K562 (cell line): ENCODE data around the gene NBEAL2. TPM values are rescaled to one million over a fixed set of nuclear protein-coding genes. Genes with fewer than 3 reads are reported as not detected.

ENCODE experiments used
- ATAC-seq: fragments of 200-7000 bp; cut with Tn5 transposase; 3 replicates; pipeline ENCODE4 v1.9.1; 2020; ENCODE audit warnings: moderate library complexity
- BruUV-seq: library from RNA; stranded (reverse); fragments of 400-500 nt; replicated peaks from 2 replicates; lab custom pipeline; 2021; lab: Mats Ljungman, UMichigan
- CTCF ChIA-PET: fragments of 300-600 bp; formaldehyde crosslinking; extraction: SDS; loops from one replicate; lab custom pipeline; 2021; ENCODE audit warnings: low intra/inter-chr PET ratio; lab: Yijun Ruan, JAX
- POLR2A ChIA-PET: fragments of 300-600, 350-650 bp; sonication (Branson Sonifier 250); formaldehyde crosslinking; extraction: SDS; loops from one replicate; lab custom pipeline; 2021; ENCODE audit warnings: antibody characterized with exemption, inconsistent platforms; lab: Yijun Ruan, JAX
- DNase-seq, 4 experiments: peaks; one replicate each; pipeline versions ENCODE4 v3.0.0 to v3.0.0-alpha.2; 2011 to 2018; ENCODE audit warnings: low spot score in 3 of 4, mixed read lengths in 3 of 4; ENCODE audit errors: extremely low read depth in 1 of 4
- FAIRE-seq: peaks from 2 replicates; lab custom pipeline; 2011; peaks lifted over from hg19 to GRCh38; lab: Jason Lieb, UNC
- H2AFZ ChIP-seq: 2 replicates; pipeline ENCODE4 v1.6.0; 2011; ENCODE audit warnings: low read depth, low read length, control low read depth, inconsistent platforms
- H3K27ac ChIP-seq: fragments of 200-600 bp; 3 replicates; pipeline ENCODE4 v1.8.0; 2011; ENCODE audit warnings: low read depth, mild to moderate bottlenecking, control low read depth, inconsistent platforms, low read length, moderate library complexity, mixed read lengths; ENCODE audit errors: extremely low read depth
- H3K27me3 ChIP-seq, 2 experiments: fragments of 300-600 bp in 1 of 2; 2 replicates in 1 of 2; 3 replicates in 1 of 2; pipeline versions ENCODE4 v1.6.0 to v1.8.0; 2011; ENCODE audit warnings: inconsistent platforms in 2 of 2, low read length in 2 of 2, mild to moderate bottlenecking in 1 of 2, mixed read lengths in 1 of 2, moderate library complexity in 1 of 2; ENCODE audit not compliant: control insufficient read depth in 2 of 2, insufficient read depth in 2 of 2
- H3K36me3 ChIP-seq: fragments of 300-600 bp; 3 replicates; pipeline ENCODE4 v1.8.0; 2011; ENCODE audit warnings: mild to moderate bottlenecking, low read length, inconsistent platforms; ENCODE audit not compliant: control insufficient read depth, insufficient read depth
- H3K4me1 ChIP-seq, 2 experiments: fragments of 200-600 bp in 1 of 2; replicated peaks in 1 of 2; 2 replicates in 1 of 2; 3 replicates in 1 of 2; pipeline versions ENCODE4 v1.5.1 to v1.8.0; 2011; ENCODE audit warnings: inconsistent platforms in 2 of 2, low read length in 2 of 2, mild to moderate bottlenecking in 1 of 2, mixed read lengths in 1 of 2, moderate library complexity in 1 of 2; ENCODE audit not compliant: control insufficient read depth in 2 of 2, insufficient read depth in 2 of 2
- H3K4me2 ChIP-seq: 2 replicates; pipeline ENCODE4 v1.6.1; 2011; ENCODE audit warnings: low read length, control low read depth, inconsistent platforms, mixed read lengths; ENCODE audit not compliant: insufficient read depth
- H3K4me3 ChIP-seq: fragments of 200-600 bp; sonication (generic), shearing (Covaris generic); 2 replicates; pipeline ENCODE4 v1.5.1; 2016; ENCODE audit warnings: control low read depth, inconsistent platforms
- H3K79me2 ChIP-seq: fragments of 200-600 bp; 3 replicates; pipeline ENCODE4 v1.8.0; 2011; ENCODE audit warnings: low read length, inconsistent platforms; ENCODE audit not compliant: control insufficient read depth, insufficient read depth
- H3K9ac ChIP-seq, 2 experiments: 2 replicates each; pipeline versions ENCODE4 v1.6.0 to v1.6.1; 2011; ENCODE audit warnings: low read depth in 2 of 2, low read length in 2 of 2, control low read depth in 1 of 2, inconsistent platforms in 1 of 2, mild to moderate bottlenecking in 1 of 2, mixed read lengths in 1 of 2; ENCODE audit not compliant: insufficient read depth in 1 of 2
- H3K9me1 ChIP-seq: one replicate; pipeline ENCODE4 v1.6.0; 2011; ENCODE audit warnings: inconsistent platforms, mild to moderate bottlenecking, low read length, moderate library complexity; ENCODE audit not compliant: control insufficient read depth, insufficient read depth
- H3K9me3 ChIP-seq: replicated peaks from 2 replicates; pipeline ENCODE4 v1.5.1; 2011; ENCODE audit warnings: low read depth, low read length, inconsistent platforms; ENCODE audit not compliant: control insufficient read depth, insufficient read depth
- H4K20me1 ChIP-seq: replicated peaks from 2 replicates; pipeline ENCODE4 v1.6.1; 2011; ENCODE audit warnings: low read length, inconsistent platforms, mixed read lengths; ENCODE audit not compliant: control insufficient read depth, insufficient read depth
- ATF7 ChIP-seq: fragments of 450-650 bp; IDR thresholded peaks from 2 replicates; pipeline ENCODE4 v1.7.1; 2014; ENCODE audit warnings: mild to moderate bottlenecking, moderate library complexity
- DNMT1 ChIP-seq: fragments of 450-650 bp; IDR thresholded peaks from 2 replicates; pipeline ENCODE4 v1.6.1; 2016; ENCODE audit warnings: antibody characterized with exemption, mild to moderate bottlenecking
- ESRRA ChIP-seq: fragments of 450-650 bp; IDR thresholded peaks from 2 replicates; pipeline ENCODE4 v1.6.1; 2014; ENCODE audit warnings: low read depth, mild to moderate bottlenecking, moderate library complexity, borderline replicate concordance
- GABPB1 ChIP-seq: sonication (generic); formaldehyde crosslinking; IDR thresholded peaks from 2 replicates; pipeline ENCODE4 v1.8.0; 2022; ENCODE audit warnings: mild to moderate bottlenecking, missing genetic modification reagents
- GABPB2 ChIP-seq: fragments of 250-450 bp; sonication (Bioruptor Pico); conservative IDR thresholded peaks from 2 replicates; pipeline ENCODE4 v1.5.1; 2021; ENCODE audit warnings: mild to moderate bottlenecking
- HIVEP1 ChIP-seq: fragments of 250-450 bp; sonication (Bioruptor Pico); IDR thresholded peaks from 2 replicates; pipeline ENCODE4 v1.4.0; 2020; ENCODE audit warnings: mild to moderate bottlenecking
- KDM2B ChIP-seq: fragments of 250-450 bp; sonication (Bioruptor Pico); IDR thresholded peaks from 2 replicates; pipeline ENCODE4 v1.8.0; 2021; ENCODE audit warnings: mild to moderate bottlenecking, moderate library complexity
- POLR2AphosphoS5 ChIP-seq: IDR thresholded peaks from 2 replicates; pipeline ENCODE4 v1.6.1; 2011; ENCODE audit warnings: mild to moderate bottlenecking, low read depth, low read length, moderate library complexity; ENCODE audit not compliant: control insufficient read depth, insufficient read depth
- ZNF121 ChIP-seq: sonication (generic); formaldehyde crosslinking; conservative IDR thresholded peaks from 2 replicates; pipeline ENCODE4 v1.8.0; 2022; ENCODE audit warnings: missing genetic modification reagents
- ZNF436 ChIP-seq: fragments of 250-450, 450-650 bp; sonication (Bioruptor Pico); formaldehyde crosslinking; IDR thresholded peaks from 2 replicates; pipeline ENCODE4 v1.7.0; 2020; ENCODE audit warnings: mild to moderate bottlenecking
- ZNF79 ChIP-seq: fragments of 250-450 bp; sonication (Bioruptor Pico); IDR thresholded peaks from 2 replicates; pipeline ENCODE4 v1.4.0; 2020; ENCODE audit warnings: low read depth, mild to moderate bottlenecking, moderate library complexity
- WGBS: fragments of 100-300 bp; shearing (Covaris generic); methylation state at CpG from one replicate; pipeline ENCODE4 v1.1.6; 2016; ENCODE audit warnings: low coverage, mixed read lengths; ENCODE audit not compliant: insufficient coverage; ENCODE audit errors: missing lambda C conversion rate; 5-methylcytosine and 5-hydroxymethylcytosine counted together
- in situ Hi-C: fragments of 300-500 bp; cut with MboI; formaldehyde crosslinking; loops from 4 replicates; pipeline ENCODE4 v1.15.0; 2018; ENCODE audit warnings: inconsistent platforms, mixed read lengths
- intact Hi-C: fragments of 100-400 bp; cut with micrococcal nuclease; formaldehyde crosslinking; loops from 2 replicates; pipeline ENCODE4 v1.14.2; 2022
- polyA plus RNA-seq, 8 experiments: library from polyadenylated mRNA; depleted of rRNA in 4 of 8; stranded (reverse) in 5 of 8; unstranded in 3 of 8; fragments of >200 nt; fragmentation: Nextera tagmentation in 2 of 8; fragmentation: Illumina TruSeq in 1 of 8; extraction: Ambion mirVana in 2 of 8; extraction: Trizol in 1 of 8; gene quantifications; 2 replicates each; pipeline versions ENCODE4 v1.2.1 to v1.2.3, GENCODE V29; 2011 to 2014; ENCODE audit warnings: inconsistent platforms in 1 of 8, missing spikeins in 1 of 8
- total RNA-seq, 7 experiments: library from RNA; depleted of rRNA in 6 of 7; stranded (reverse); fragments of >200 nt in 6 of 7; fragmentation: Illumina TruSeq in 2 of 7; extraction: Trizol in 2 of 7; gene quantifications; 2 replicates each; pipeline versions ENCODE4 v1.2.1 to v1.2.3, GENCODE V29; 2011 to 2021; ENCODE audit warnings: low replicate concordance in 1 of 7
- TF ChIP-seq, protein P1 (sequence below): fragments of 150-350 bp; conservative IDR thresholded peaks from 2 replicates; pipeline ENCODE4 v1.6.1; 2014; ENCODE audit warnings: low read length
- TF ChIP-seq, protein P2 (sequence below), 3 experiments: IDR thresholded peaks in 2 of 3; conservative IDR thresholded peaks in 1 of 3; 2 replicates each; pipeline ENCODE4 v1.5.1; 2011 to 2012; ENCODE audit warnings: low read length in 3 of 3, mild to moderate bottlenecking in 3 of 3, control low read depth in 2 of 3, improper control_type of control experiment in 1 of 3, inconsistent platforms in 1 of 3, low read depth in 1 of 3, mixed read lengths in 1 of 3, moderate library complexity in 1 of 3; ENCODE audit not compliant: insufficient read depth in 2 of 3

Gene NBEAL2
- total and polyA plus RNA-seq, 9 of the 15 experiments (the other 6 are each of a cell fraction or from before 2014, with no cell fraction given): 0.06 to 114 (median 29.6) TPM

DNA sequence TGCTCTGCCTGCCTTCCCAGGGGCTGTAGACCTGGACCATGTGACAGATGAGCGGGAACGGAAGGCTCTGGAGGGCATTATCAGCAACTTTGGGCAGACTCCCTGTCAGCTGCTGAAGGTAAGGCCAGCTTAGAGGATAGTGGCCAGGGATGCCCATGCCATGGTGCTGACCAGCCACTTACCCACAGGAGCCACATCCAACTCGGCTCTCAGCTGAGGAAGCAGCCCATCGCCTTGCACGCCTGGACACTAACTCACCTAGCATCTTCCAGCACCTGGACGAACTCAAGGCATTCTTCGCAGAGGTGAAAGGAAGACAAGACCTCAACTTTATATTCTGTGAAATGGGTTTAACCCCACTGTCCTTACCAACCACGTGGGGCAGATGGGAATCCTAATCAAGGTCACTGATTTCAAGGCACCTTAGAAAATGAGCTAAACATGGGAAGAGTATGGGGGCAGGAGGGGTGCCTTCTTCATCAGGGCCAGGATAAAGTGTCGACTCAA, 26.7 kb downstream of the NBEAL2 start (continued):
- no peak for TF ChIP-seq HIVEP1
- TF ChIP-seq ZNF121 (CRISPR knock-in tag): no peak
- TF ChIP-seq KDM2B (CRISPR knock-in tag): no peak
- no peak for TF ChIP-seq ATF7
- TF ChIP-seq ESRRA: peak; percentile 61; the same call in 1 of the 2 replicates

DNA sequence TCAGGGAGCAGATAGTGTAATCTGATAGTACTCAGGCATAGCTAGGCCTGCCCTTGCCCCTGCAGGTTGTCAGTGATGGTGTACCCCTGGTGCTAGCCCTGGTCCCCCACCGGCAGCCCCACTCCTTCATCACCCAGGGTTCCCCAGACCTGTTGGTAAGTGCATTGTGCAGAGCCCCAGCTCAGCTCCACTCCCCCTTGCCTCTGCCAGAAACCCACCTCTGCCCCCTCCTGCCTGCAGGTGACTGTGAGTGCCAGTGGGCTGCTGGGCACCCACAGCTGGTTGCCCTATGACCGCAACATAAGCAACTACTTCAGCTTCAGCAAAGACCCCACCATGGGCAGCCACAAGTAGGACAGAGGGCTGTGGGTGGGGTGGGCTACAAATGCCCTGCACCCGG, 27.5 kb downstream of the NBEAL2 start:
- Histone ChIP-seq H3K4me1 (peaks cover 0 to 22% of the 10 kb centered on the region in 2 experiments; a peak in 1 of 5 replicates), H3K9me3 (no peaks in the 10 kb centered on the region), H3K4me2 (no peak overlapping the region), H3K36me3 (peaks cover 81% of the 10 kb centered on the region; the same call in 2 of the 3 replicates), H3K9me1 (no peaks in the 10 kb centered on the region), H3K27me3 (no peaks in the 10 kb centered on the region), H4K20me1 (no peaks in the 10 kb centered on the region), H3K9ac (no peak overlapping the region), H2AFZ (no peak overlapping the region), H3K4me3 (no peak overlapping the region), H3K27ac (no peak overlapping the region), H3K79me2 (no peaks in the 10 kb centered on the region)
- BruUV-seq: no TSS peak
- DNase-seq: no peak
- no peak for FAIRE-seq
- TF ChIP-seq GABPB2 (CRISPR knock-in tag) (no peak), POLR2AphosphoS5 (peak; percentile 17; the same call in 1 of the 2 replicates), GABPB1 (no peak), ZNF79 (CRISPR knock-in tag) (no peak), ZNF436 (CRISPR knock-in tag) (no peak), DNMT1 (no peak)
- TF ChIP-seq, protein P1, sequence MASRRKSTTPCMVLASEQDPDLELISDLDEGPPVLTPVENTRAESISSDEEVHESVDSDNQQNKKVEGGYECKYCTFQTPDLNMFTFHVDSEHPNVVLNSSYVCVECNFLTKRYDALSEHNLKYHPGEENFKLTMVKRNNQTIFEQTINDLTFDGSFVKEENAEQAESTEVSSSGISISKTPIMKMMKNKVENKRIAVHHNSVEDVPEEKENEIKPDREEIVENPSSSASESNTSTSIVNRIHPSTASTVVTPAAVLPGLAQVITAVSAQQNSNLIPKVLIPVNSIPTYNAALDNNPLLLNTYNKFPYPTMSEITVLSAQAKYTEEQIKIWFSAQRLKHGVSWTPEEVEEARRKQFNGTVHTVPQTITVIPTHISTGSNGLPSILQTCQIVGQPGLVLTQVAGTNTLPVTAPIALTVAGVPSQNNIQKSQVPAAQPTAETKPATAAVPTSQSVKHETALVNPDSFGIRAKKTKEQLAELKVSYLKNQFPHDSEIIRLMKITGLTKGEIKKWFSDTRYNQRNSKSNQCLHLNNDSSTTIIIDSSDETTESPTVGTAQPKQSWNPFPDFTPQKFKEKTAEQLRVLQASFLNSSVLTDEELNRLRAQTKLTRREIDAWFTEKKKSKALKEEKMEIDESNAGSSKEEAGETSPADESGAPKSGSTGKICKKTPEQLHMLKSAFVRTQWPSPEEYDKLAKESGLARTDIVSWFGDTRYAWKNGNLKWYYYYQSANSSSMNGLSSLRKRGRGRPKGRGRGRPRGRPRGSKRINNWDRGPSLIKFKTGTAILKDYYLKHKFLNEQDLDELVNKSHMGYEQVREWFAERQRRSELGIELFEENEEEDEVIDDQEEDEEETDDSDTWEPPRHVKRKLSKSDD: no peak
- TF ChIP-seq, protein P2, sequence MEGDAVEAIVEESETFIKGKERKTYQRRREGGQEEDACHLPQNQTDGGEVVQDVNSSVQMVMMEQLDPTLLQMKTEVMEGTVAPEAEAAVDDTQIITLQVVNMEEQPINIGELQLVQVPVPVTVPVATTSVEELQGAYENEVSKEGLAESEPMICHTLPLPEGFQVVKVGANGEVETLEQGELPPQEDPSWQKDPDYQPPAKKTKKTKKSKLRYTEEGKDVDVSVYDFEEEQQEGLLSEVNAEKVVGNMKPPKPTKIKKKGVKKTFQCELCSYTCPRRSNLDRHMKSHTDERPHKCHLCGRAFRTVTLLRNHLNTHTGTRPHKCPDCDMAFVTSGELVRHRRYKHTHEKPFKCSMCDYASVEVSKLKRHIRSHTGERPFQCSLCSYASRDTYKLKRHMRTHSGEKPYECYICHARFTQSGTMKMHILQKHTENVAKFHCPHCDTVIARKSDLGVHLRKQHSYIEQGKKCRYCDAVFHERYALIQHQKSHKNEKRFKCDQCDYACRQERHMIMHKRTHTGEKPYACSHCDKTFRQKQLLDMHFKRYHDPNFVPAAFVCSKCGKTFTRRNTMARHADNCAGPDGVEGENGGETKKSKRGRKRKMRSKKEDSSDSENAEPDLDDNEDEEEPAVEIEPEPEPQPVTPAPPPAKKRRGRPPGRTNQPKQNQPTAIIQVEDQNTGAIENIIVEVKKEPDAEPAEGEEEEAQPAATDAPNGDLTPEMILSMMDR (IDR thresholded peaks at IDR 0.05 in 2 of 3, conservative IDR thresholded peaks at IDR 0.05 in 1 of 3; ENCODE audit: insufficient read depth in 2 of 3, low read depth in 1 of 3, low read length in 3 of 3): no peak
- intact Hi-C loops (no loop called here), in situ Hi-C loops (no loop called here)
- 85% methylated on average over 3 of the region's 3 CpGs for WGBS
- ChIA-PET POLR2A (interaction anchor here (0.6 to 1.8 kb wide), 5 partner anchors 9 to 279 kb away, joined by 3 to 8 read pairs (median 5); partner anchors contain the start of gene NBEAL2), CTCF (no interaction called here)
- ATAC-seq: no peak
